LNCAP (cell line): ENCODE results near the gene GNG10.

ENCODE experiments used
- CTCF ChIP-seq: fragments of 450-650 bp; IDR thresholded peaks from 2 replicates; pipeline ENCODE4 v1.5.1; 2017; ENCODE audit warnings: mild to moderate bottlenecking

The GNG10 gene

DNA sequence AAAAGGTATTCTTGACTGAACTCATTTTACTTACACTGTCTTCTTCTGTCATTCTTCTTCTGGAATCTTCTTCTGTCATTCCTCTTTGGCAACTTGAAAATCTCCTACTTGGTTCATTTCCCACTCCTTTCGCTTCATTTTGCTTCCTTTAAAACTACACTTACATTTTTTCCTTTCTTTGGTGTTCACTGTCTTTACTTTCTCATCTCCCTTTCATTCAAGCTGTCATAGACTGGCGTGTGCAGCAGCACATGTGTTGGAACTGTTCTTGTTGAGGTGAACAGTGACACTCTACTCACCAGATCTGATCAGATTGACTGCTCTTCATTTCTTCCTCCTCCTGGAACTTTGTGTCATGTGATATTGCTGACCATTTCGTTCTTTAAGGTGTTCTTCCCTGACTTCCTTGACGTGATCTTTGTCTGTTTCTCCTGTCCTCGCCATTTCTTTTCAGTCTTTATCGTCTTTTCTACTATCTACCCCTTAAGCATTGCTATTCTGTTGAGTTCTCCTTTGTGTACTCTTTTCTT is 23.9 kb upstream of the GNG10 start:
- TF ChIP-seq CTCF = no peak

DNA sequence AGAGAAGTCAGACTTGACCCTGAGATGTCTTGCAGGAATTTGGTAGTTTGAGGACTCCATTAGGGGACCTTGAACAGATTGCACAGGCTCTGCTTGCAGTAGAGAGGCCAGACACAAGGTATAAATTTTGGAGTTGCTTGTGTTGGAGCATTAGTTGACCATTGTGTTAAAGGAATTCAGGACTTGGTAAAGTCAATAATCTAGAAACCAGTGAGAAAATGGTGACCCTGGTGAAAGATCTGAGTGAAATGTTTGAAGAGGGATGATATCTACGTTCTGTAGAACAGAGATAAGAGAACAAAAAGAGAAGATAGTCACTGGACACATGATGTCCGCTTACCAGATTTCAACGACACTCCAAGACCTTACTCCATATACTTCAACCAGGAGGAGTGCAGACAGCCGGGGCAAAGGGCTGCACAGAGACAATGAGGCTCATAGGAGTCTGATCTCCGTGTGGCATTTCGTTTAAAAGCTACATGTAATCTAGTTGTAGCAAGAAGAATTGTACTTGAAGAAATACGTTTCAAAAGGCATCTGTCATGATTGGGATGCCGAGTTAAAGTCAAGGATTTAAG is 17.1 kb upstream of the GNG10 start:
- no peak for TF ChIP-seq CTCF

GRCh38 chr9:111645806-111646205 is 15.6 kb upstream of the GNG10 start:
- no peak for TF ChIP-seq CTCF

DNA sequence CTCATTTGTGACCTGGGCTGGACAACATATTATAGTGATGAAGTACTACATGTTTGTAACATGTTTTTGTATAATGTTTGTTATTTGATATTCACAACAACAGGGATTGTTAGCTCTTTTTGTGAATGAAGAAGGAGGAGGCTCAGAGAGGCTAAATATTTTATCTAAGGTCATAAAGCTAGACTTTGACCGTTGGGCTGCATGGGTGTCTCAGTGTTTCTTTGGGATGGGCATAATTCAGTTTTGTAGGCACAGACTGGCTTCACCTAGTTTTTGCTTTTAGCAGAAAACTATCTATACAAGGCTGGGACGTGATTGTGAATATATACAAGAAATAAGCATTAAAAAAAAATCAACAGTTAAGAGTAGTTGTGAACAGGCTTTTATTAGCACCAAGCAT is 15.0 kb upstream of the GNG10 start:
- TF ChIP-seq CTCF = no peak

DNA sequence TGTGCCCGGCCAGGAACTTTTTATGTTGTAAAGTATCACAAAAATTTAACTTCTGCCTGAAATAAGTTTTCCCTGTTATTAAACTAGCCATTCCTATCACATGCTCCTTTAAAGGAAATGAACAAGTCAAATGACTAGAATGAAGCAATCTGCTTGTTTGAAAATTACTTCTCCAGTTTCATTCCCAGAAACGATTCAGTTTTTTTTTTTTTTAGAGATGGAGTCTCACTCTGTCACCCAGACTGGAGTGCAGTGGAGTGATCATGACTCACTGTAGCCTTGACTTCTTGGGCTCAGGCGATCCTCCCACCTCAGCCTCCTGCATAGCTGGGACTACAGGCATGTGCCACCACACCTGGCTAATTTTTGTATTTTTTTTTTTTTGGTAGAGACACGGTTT is 13.3 kb upstream of the GNG10 start:
- no peak for TF ChIP-seq CTCF

DNA sequence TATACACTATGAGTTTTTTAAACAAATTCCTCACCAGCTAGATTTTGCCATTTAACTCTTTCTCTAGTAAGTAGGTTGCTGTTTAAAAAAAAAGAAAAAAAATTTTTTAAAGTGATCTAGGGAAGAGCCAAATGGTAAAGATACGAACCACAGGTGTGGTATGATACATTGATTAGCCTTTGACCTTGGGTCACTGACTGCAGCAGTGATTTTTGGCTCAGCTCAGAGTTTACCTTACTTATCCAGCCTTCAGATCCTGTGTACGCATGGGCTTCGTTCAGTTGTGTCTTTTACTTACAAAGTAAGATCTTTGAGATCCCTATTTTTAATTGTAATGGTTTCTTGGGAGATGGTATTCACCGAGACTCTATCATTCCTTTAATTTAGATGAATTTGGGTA is 12.4 kb upstream of the GNG10 start:
- no peak for TF ChIP-seq CTCF

DNA sequence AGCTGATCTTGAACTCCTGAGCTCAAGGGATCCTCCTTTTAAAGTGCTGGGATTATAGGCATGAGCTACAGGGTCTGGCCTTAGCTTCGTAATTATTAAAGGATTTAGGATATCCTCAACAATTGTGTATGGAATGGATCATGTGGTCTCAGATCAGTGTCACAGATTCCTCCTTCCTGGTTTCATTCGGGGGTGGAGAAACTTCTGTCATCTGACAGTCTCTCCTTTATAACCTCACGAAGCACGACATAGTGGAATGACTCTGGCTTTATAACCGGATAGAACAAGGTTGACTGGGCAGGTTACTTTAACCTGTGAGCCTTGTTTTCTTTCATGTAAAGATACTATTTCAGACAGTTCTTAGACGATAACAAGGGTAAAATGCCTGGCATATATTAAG is 4.4 kb upstream of the GNG10 start:
- no peak for TF ChIP-seq CTCF

DNA sequence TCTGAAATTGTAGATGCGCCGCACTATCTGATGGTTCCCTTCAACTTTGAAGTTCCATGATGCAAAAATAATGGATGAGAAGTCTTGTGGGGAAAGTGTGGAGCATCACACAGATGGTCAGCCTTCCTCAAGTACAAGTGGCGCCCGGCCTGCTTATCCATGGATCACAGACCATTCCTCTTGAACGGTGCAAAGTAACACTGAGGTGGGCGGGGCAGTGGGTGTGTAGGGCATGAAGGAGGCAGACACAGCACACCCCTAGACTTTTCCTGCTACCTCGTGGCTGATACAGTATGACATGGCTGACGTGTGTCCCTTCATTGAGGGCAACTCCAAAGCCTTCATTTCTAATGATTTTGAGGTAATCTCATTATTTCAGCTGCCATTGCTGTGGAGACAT is 2.5 kb upstream of the GNG10 start:
- TF ChIP-seq CTCF = no peak
